ENCODE results near the gene STX1A.
"Not testable (repeated sequence)": the region's sequence is repeated elsewhere in the genome, so short reads cannot be mapped to it uniquely, and the experiment has no call there.

STX1A gene

DNA sequence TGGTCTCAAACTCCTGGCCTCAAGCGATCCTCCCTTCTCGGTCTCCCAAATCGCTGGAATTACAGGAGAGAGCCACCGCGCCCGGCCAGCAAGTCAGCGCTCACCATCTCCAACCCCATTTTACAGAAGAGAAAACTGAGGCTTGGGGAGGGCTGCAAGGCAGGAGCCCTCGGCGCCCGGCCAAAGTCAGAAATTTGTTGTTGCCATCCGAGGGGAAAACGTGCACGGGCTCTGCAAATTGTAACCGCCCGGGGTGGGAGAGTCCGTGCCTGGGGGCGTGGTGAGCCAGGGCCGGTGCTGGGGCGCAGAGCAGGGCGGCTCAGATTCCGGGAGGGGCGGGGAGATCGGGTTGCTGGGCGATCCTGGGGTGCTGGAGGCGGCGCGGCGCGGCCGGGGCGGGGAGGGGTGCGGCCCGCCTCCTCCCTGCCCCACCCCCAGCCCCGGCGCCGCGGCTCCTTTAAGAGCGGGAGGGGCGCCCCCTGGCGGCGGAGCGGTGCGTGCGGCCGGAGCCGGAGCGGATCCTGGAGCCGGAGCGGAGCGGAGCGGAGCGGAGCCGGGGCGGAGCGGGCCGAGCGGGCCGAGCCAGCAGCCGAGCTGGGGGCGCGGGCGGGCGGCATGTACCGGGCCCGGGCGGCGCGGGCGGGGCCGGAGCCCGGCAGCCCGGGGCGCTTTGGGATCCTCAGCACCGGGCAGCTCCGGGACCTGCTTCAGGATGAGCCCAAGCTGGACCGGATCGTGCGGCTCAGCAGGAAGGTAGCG lies 51.9 kb downstream of the STX1A start, which contains the start of gene VPS37D:
TSS of gene VPS37D (plus strand) at position 488 of the 759 bp plus-strand sequence. CDS start at position 616, 128 bp downstream.
- DNase-seq: peak; percentile 76
- in situ Hi-C loops (cut with MboI; ENCODE audit: low pct_unique_long_range_greater_than_20kb, low sequenced_read_pairs): no loop called here

DNA sequence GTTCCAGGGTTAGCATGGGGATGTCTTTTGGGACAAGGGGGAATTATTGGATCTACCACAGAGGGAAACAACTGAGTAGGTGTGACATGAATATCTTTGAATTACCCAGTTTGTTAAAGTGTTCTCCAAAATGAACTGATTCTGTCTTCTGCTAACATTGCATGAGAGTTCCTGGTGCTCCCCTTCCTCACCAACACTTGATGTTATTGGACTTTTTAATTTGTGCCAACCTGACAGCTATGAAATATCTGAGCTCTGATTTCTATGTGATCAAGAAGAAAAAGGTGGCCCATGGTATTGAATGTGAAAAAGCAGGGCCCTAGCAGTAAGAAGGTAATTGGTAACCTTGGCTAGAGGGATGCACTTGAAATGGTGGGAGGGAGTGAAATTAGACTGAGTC lies 56.4 kb downstream of the STX1A start:
- in situ Hi-C loops (cut with MboI; ENCODE audit: low pct_unique_long_range_greater_than_20kb, low sequenced_read_pairs): no loop called here
- DNase-seq: no peak

DNA sequence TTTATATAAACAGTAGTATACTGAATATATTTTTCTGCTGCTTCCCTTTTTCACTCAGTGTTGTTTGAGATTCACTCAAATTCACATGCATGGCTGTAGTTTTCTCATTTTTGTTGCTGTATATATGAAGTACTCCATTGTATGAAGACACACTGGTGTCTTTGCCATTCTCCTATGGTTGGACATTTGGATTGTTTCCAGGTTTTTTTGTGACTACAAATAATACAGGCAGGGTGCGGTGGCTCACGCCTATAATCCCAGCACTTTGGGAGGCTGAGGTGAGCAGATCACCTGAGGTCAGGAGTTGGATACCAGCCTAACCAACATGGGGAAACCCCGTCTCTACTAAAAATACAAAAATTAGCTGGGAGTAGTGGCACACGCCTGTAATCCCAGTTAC lies 58.9 kb downstream of the STX1A start:
- in situ Hi-C loops (cut with MboI; ENCODE audit: low pct_unique_long_range_greater_than_20kb, low sequenced_read_pairs); DNase-seq: not testable (repeated sequence)

DNA sequence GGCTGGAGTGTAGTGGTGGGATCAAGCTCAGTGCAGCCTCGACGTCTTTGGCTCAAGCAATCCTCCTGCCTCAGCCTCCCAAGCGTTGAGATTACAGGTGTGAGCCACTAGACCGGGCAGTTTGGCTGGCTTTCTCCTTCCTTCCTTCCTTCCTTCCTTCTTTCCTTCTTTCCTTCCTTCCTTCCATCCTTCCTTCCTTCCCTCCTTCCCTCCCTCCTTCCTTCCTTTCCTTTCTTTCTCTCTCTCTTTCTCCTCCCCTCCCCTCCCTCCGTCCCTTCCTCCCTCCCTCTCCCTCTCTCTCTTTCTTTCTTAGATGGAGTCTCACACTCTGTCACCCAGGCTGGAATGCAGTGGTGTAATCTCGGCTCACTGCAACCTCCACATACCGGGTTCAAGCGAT lies 59.5 kb downstream of the STX1A start:
- in situ Hi-C loops (cut with MboI; ENCODE audit: low pct_unique_long_range_greater_than_20kb, low sequenced_read_pairs): no loop called here
- DNase-seq: no peak

DNA sequence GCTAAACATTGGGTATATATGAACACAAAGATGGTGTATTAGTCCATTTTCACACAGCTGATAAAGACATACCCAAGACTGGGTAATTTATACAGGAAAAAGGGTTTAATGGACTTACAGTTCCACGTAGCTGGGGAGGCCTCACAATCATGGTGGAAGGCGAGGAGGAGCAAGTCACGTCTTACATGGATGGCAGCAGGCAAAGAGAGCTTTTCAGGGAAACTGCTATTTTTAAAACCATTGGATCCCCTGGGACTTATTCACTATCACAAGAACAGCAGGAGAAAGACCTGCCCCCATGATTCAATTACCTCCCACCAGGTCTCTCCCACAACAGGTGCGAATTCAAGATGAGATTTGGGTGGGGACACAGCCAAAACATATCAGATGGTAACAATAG lies 64.2 kb downstream of the STX1A start:
- DNase-seq; in situ Hi-C loops (cut with MboI; ENCODE audit: low pct_unique_long_range_greater_than_20kb, low sequenced_read_pairs): not testable (repeated sequence)

DNA sequence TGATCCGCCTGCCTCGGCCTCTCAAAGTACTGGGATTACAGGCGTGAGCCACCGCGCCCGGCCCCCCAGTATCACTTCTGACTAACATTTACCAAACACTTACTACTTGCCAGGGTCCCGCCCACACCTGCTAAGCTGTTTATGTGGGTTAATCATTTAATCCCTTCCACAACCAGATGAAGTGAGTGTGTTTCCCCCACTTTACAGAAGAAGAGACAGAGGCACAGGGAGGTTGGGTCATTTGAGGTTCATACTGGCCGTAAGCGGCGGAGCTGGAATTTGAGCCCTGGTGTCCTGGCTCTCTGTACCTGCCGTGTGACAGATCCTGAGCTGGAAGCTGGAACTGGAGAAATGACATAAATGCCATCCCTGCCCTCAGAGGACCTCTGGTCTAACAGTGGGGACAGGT lies 66.9 kb downstream of the STX1A start:
- no peak for DNase-seq
- in situ Hi-C loops (cut with MboI; ENCODE audit: low pct_unique_long_range_greater_than_20kb, low sequenced_read_pairs): no loop called here

DNA sequence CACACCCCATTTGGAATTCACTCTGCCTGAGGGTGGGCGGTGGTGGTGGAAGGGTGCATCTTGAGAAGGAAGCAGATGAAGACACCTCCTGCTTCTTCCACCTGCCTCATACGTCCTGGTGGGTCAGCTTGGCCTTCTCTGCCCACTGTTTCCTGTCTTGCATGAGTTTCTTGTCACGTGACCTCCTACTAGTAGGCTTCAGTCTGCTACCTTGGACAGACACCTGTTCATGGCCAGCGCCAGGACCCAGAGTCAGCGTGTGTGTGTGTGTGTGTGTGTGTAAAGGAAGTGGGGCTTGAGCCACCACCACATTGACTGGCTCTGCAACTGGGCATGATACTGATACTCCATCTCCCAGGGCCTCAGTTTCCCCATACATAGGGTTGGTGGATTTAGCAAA lies 68.9 kb downstream of the STX1A start:
- in situ Hi-C loops (cut with MboI; ENCODE audit: low pct_unique_long_range_greater_than_20kb, low sequenced_read_pairs): no loop called here
- DNase-seq: no peak

DNA sequence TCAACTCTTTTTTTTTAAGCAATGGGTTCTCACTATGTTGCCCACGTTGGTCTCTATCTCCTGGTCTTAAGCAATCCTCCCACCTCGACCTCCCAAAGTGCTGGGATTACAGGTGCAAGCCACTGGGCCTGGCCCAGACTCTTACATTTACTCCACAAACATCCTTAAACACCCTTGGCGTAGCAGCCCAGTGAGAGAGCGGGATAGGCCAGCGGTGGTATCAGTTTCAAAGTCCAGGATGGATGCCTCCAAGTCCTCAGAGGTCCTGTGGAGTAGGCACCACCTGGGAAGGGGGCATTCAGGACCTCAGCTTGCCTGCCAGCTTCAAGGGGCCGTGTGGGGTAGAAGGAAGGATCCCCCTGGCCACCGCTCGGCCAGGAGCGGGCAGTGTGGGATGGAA lies 69.9 kb downstream of the STX1A start:
- in situ Hi-C loops (cut with MboI; ENCODE audit: low pct_unique_long_range_greater_than_20kb, low sequenced_read_pairs): no loop called here

More for the DNA sequence above, 69.9 kb downstream of the STX1A start:
- no peak for DNase-seq
